ENCODE data around the gene CBLN1.

CBLN1 gene

GRCh38 chr16:49274591-49274990 lies 7.0 kb downstream of the CBLN1 start:
- no peak overlapping the region for H3K4me3 ChIP-seq (replicated peaks; ENCODE audit: low read depth, low read length)
- no peak for TF ChIP-seq CTCF (IDR thresholded peaks at IDR 0.05; ENCODE audit: low read depth, low read length, missing control alignments)
- no peak for DNase-seq (ENCODE audit: extremely low read depth, low read depth)

- H3K4me3 ChIP-seq (replicated peaks; ENCODE audit: low read depth, low read length): no peak overlapping the region
- no peak for DNase-seq (ENCODE audit: extremely low read depth, low read depth)
- TF ChIP-seq CTCF (IDR thresholded peaks at IDR 0.05; ENCODE audit: low read depth, low read length, missing control alignments): no peak
These were observed 7.9 kb downstream of the CBLN1 start for GRCh38 chr16:49273771-49274170.

GRCh38 chr16:49271363-49271762 lies 10.3 kb downstream of the CBLN1 start:
- H3K4me3 ChIP-seq (replicated peaks; ENCODE audit: low read depth, low read length): no peak overlapping the region
- no peak for TF ChIP-seq CTCF (IDR thresholded peaks at IDR 0.05; ENCODE audit: low read depth, low read length, missing control alignments)
- DNase-seq (ENCODE audit: extremely low read depth, low read depth): no peak

- no peak for DNase-seq (ENCODE audit: extremely low read depth, low read depth)
- no peak overlapping the region for H3K4me3 ChIP-seq (replicated peaks; ENCODE audit: low read depth, low read length)
- no peak for TF ChIP-seq CTCF (IDR thresholded peaks at IDR 0.05; ENCODE audit: low read depth, low read length, missing control alignments)
These were observed 12.4 kb downstream of the CBLN1 start for GRCh38 chr16:49269201-49269600.

GRCh38 chr16:49268667-49269066 lies 13.0 kb downstream of the CBLN1 start:
- no peak for DNase-seq (ENCODE audit: extremely low read depth, low read depth)
- TF ChIP-seq CTCF (IDR thresholded peaks at IDR 0.05; ENCODE audit: low read depth, low read length, missing control alignments): no peak
- no peak overlapping the region for H3K4me3 ChIP-seq (replicated peaks; ENCODE audit: low read depth, low read length)

GRCh38 chr16:49262501-49262900 lies 19.1 kb downstream of the CBLN1 start:
- no peak for TF ChIP-seq CTCF (IDR thresholded peaks at IDR 0.05; ENCODE audit: low read depth, low read length, missing control alignments)

GRCh38 chr16:49261930-49262329 lies 19.7 kb downstream of the CBLN1 start:
- H3K4me3 ChIP-seq (replicated peaks; ENCODE audit: low read depth, low read length): no peak overlapping the region
- no peak for DNase-seq (ENCODE audit: extremely low read depth, low read depth)
- no peak for TF ChIP-seq CTCF (IDR thresholded peaks at IDR 0.05; ENCODE audit: low read depth, low read length, missing control alignments)

More at GRCh38 chr16:49262501-49262900, 19.1 kb downstream of the CBLN1 start:
- DNase-seq (ENCODE audit: extremely low read depth, low read depth): no peak
- no peak overlapping the region for H3K4me3 ChIP-seq (replicated peaks; ENCODE audit: low read depth, low read length)
